Measurements from ENCODE around the gene GARNL3. TPM values are rescaled to one million over a fixed set of nuclear protein-coding genes. Genes with fewer than 3 reads are reported as not detected.
A peak's percentile ranks its signal among the peaks of the same experiment; 100 is the strongest.

GARNL3 gene
- total RNA-seq, 1 experiment from 2014 or later, result 15.5 TPM

- Histone ChIP-seq H3K27me3 (ENCODE audit: low read length) (no peaks in the 10 kb centered on the region), H3K9me2 (replicated peaks; ENCODE audit: low read length) (no peaks in the 10 kb centered on the region), H3K27ac (ENCODE audit: low read length) (no peak overlapping the region), H3K4me3 (ENCODE audit: low read length) (peak overlapping the region; percentile 71), H4K20me1 (ENCODE audit: low read length) (no peaks in the 10 kb centered on the region), H3K79me2 (ENCODE audit: low read length) (peaks cover 15% of the 10 kb centered on the region), H2AFZ (ENCODE audit: low read length) (peak overlapping the region; percentile 88), H3K36me3 (ENCODE audit: low read depth, low read length) (no peaks in the 10 kb centered on the region), H3K9ac (ENCODE audit: low read length) (no peak overlapping the region), H3K4me1 (ENCODE audit: insufficient read depth, low read length) (peaks cover 14% of the 10 kb centered on the region), H3K9me3 (ENCODE audit: low read length) (no peaks in the 10 kb centered on the region), H3F3A (ENCODE audit: low read length, unreplicated experiment) (no peaks in the 10 kb centered on the region), H3K4me2 (ENCODE audit: low read length) (peak overlapping the region; percentile 94)
- intact Hi-C loops (cut with micrococcal nuclease), result loop anchor here (5.0 kb wide), 2 partner anchors 168 to 183 kb away; no protein-coding TSS in a partner anchor
- no peak for DNase-seq
- POLR2A ChIA-PET (ENCODE audit: unreplicated experiment), result no interaction called here
- BruUV-seq (replicated peaks), result no TSS peak
- no peak for ATAC-seq
- TF ChIP-seq CTCF (conservative IDR thresholded peaks at IDR 0.05; ENCODE audit: low read depth, low read length) (no peak), EZH2 (IDR thresholded peaks at IDR 0.05; ENCODE audit: low read length, unreplicated experiment) (no peak), EZH2phosphoT487 (IDR thresholded peaks at IDR 0.05; ENCODE audit: borderline replicate concordance, low read length) (no peak)
- CTCF ChIA-PET, result interaction anchor here (1.3 kb wide), 1 partner anchor 112 kb away, joined by 5 read pairs; no protein-coding TSS in a partner anchor
These were observed 131.1 kb downstream of the GARNL3 start for GRCh38 chr9:127395497-127396252.

- intact Hi-C loops (cut with micrococcal nuclease), result loop anchor here (5.0 kb wide), 2 partner anchors 169 to 184 kb away; no protein-coding TSS in a partner anchor
These were observed 131.8 kb downstream of the GARNL3 start for GRCh38 chr9:127396253-127396807.

More at GRCh38 chr9:127396253-127396807, 131.8 kb downstream of the GARNL3 start:
- TF ChIP-seq CTCF (conservative IDR thresholded peaks at IDR 0.05; ENCODE audit: low read depth, low read length), result no peak
- TF ChIP-seq EZH2phosphoT487 (IDR thresholded peaks at IDR 0.05; ENCODE audit: borderline replicate concordance, low read length), result no peak
- TF ChIP-seq EZH2 (IDR thresholded peaks at IDR 0.05; ENCODE audit: low read length, unreplicated experiment), result no peak
- no peaks in the 10 kb centered on the region for H3K9me2 ChIP-seq (replicated peaks; ENCODE audit: low read length)
- ChIA-PET POLR2A (ENCODE audit: unreplicated experiment) (interaction anchor here (0.5 to 1.2 kb wide), 7 partner anchors 24 to 436 kb away, joined by 3 to 7 read pairs (median 5); partner anchors contain the start of genes LRSAM1 and ZNF79), CTCF (interaction anchor here (0.6 to 1.3 kb wide), 5 partner anchors 59 to 437 kb away, joined by 3 to 5 read pairs (median 3); no protein-coding TSS in a partner anchor)
- H3K27ac ChIP-seq (ENCODE audit: low read length), result no peak overlapping the region
- H3K79me2 ChIP-seq (ENCODE audit: low read length), result peaks cover 15% of the 10 kb centered on the region
- no TSS peak for BruUV-seq (replicated peaks)
- peak overlapping the region; percentile 94 for H3K4me2 ChIP-seq (ENCODE audit: low read length)
- no peaks in the 10 kb centered on the region for H3K36me3 ChIP-seq (ENCODE audit: low read depth, low read length)
- H4K20me1 ChIP-seq (ENCODE audit: low read length), result no peaks in the 10 kb centered on the region
- no peaks in the 10 kb centered on the region for H3K27me3 ChIP-seq (ENCODE audit: low read length)
- peaks cover 14% of the 10 kb centered on the region for H3K4me1 ChIP-seq (ENCODE audit: insufficient read depth, low read length)
- H3K9me3 ChIP-seq (ENCODE audit: low read length), result no peaks in the 10 kb centered on the region
- H2AFZ ChIP-seq (ENCODE audit: low read length), result peak overlapping the region; percentile 88
- peak; percentile 11 for ATAC-seq
- H3K4me3 ChIP-seq (ENCODE audit: low read length), result peak overlapping the region; percentile 71
- no peaks in the 10 kb centered on the region for H3F3A ChIP-seq (ENCODE audit: low read length, unreplicated experiment)
- no peak for DNase-seq
- H3K9ac ChIP-seq (ENCODE audit: low read length), result no peak overlapping the region

All from PC-3 (cell line).